Fibroblast of lung (primary cell): ENCODE data around the gene TLCD4. TPM values are rescaled to one million over a fixed set of nuclear protein-coding genes. Genes with fewer than 3 reads are reported as not detected.

ENCODE experiments used
- DNase-seq, 2 donors: peaks; one replicate each; pipeline versions ENCODE4 v3.0.0 to v3.0.0-alpha.2; 2010; ENCODE audit warnings: low read depth in 2 of 2
- H2AFZ ChIP-seq: 2 replicates; pipeline ENCODE4 v1.5.1; 2012; ENCODE audit warnings: low read length, control low read depth, inconsistent platforms
- H3K27ac ChIP-seq: 2 replicates; pipeline ENCODE4 v1.5.1; 2011; ENCODE audit warnings: low read length, control low read depth; ENCODE audit not compliant: insufficient read depth
- H3K27me3 ChIP-seq: 2 replicates; pipeline ENCODE4 v1.5.1; 2011; ENCODE audit warnings: mild to moderate bottlenecking, low read length; ENCODE audit not compliant: control insufficient read depth, insufficient read depth
- H3K36me3 ChIP-seq: 2 replicates; pipeline ENCODE4 v1.5.1; 2011; ENCODE audit warnings: low read length; ENCODE audit not compliant: control insufficient read depth, insufficient read depth
- H3K4me1 ChIP-seq: 2 replicates; pipeline ENCODE4 v1.5.1; 2011; ENCODE audit warnings: low read length; ENCODE audit not compliant: control insufficient read depth, insufficient read depth; ENCODE audit errors: extremely low read depth
- H3K4me2 ChIP-seq: 2 replicates; pipeline ENCODE4 v1.5.1; 2011; ENCODE audit warnings: low read length, control low read depth; ENCODE audit not compliant: insufficient read depth; ENCODE audit errors: extremely low read depth
- H3K4me3 ChIP-seq, 4 experiments: fragments of 200-600 bp in 1 of 4; sonication (generic) in 1 of 4; replicated peaks in 1 of 4; 2 replicates each; pipeline ENCODE4 v1.5.1; 2011 to 2016; ENCODE audit warnings: low read length in 4 of 4, low read depth in 3 of 4, mild to moderate bottlenecking in 3 of 4, control low read depth in 2 of 4, inconsistent platforms in 1 of 4, mixed read lengths in 1 of 4; ENCODE audit not compliant: insufficient read depth in 1 of 4; ENCODE audit errors: control extremely low read depth in 1 of 4
- H3K79me2 ChIP-seq: 2 replicates; pipeline ENCODE4 v1.5.1; 2012; ENCODE audit warnings: mild to moderate bottlenecking, low read length, inconsistent platforms; ENCODE audit not compliant: control insufficient read depth, insufficient read depth
- H3K9ac ChIP-seq: 2 replicates; pipeline ENCODE4 v1.5.1; 2011; ENCODE audit warnings: mild to moderate bottlenecking, low read length, control low read depth; ENCODE audit not compliant: insufficient read depth
- H3K9me3 ChIP-seq: 2 replicates; pipeline ENCODE4 v1.5.1; 2012; ENCODE audit warnings: low read depth, low read length; ENCODE audit not compliant: control insufficient read depth, insufficient read depth
- H4K20me1 ChIP-seq: 2 replicates; pipeline ENCODE4 v1.5.1; 2011; ENCODE audit warnings: low read length; ENCODE audit not compliant: control insufficient read depth, insufficient read depth; ENCODE audit errors: extremely low read depth
- EZH2 ChIP-seq: IDR thresholded peaks from 2 replicates; pipeline ENCODE4 v1.5.1; 2012; ENCODE audit warnings: low read length, control low read depth, mild to moderate bottlenecking; ENCODE audit errors: missing control alignments
- polyA plus RNA-seq, 2 donors: library from polyadenylated mRNA; depleted of rRNA in 1 of 2; stranded (reverse) in 1 of 2; unstranded in 1 of 2; fragments of >200 nt; gene quantifications; 2 replicates each; pipeline ENCODE4 v1.2.1, GENCODE V29; 2011 to 2012; ENCODE audit warnings: missing spikeins in 1 of 2
- total RNA-seq: library from RNA; depleted of rRNA; stranded (reverse); fragments of >200 nt; gene quantifications from 2 replicates; pipeline ENCODE4 v1.2.1, GENCODE V29; 2014
- TF ChIP-seq, protein P1 (sequence below), 2 donors: IDR thresholded peaks in 1 of 2; conservative IDR thresholded peaks in 1 of 2; 1 replicate in 1 of 2; 2 replicates in 1 of 2; pipeline ENCODE4 v1.5.1; 2011 to 2012; ENCODE audit warnings: low read length in 2 of 2, control low read depth in 1 of 2, inconsistent platforms in 1 of 2, low read depth in 1 of 2, mild to moderate bottlenecking in 1 of 2

TLCD4 gene
- total and polyA plus RNA-seq, 2 donors (not counting 1 experiment from before 2014, with no cell fraction given): 1.5 to 2.1 TPM

DNA sequence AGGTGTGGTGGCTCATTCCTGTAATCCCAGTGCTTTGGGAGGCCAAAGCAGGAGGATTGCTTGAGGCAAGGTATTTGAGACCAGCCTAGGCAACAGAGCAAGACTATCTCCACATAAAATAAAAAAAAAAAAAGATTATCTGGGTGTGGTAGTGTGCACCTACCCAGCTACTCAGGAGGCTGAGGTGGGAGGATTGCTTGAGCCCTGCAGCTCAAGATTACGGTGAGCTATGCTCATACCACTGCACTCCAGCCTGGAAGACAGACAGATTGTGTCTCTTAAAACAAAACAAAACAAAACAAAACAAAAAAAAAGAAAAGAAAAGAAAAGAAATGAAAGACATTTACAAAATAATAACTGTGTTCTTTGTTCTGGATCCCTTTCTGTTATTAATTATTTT lies 6.1 kb upstream of the TLCD4 start:
- no peaks in the 10 kb centered on the region for H3K79me2 ChIP-seq
- no peak overlapping the region for H3K9ac ChIP-seq
- H3K4me1 ChIP-seq: no peaks in the 10 kb centered on the region
- H3K4me2 ChIP-seq: no peak overlapping the region
- H3K27ac ChIP-seq: no peak overlapping the region
- no peak for DNase-seq
- H3K36me3 ChIP-seq: no peaks in the 10 kb centered on the region
- TF ChIP-seq EZH2: no peak
- TF ChIP-seq, protein P1, sequence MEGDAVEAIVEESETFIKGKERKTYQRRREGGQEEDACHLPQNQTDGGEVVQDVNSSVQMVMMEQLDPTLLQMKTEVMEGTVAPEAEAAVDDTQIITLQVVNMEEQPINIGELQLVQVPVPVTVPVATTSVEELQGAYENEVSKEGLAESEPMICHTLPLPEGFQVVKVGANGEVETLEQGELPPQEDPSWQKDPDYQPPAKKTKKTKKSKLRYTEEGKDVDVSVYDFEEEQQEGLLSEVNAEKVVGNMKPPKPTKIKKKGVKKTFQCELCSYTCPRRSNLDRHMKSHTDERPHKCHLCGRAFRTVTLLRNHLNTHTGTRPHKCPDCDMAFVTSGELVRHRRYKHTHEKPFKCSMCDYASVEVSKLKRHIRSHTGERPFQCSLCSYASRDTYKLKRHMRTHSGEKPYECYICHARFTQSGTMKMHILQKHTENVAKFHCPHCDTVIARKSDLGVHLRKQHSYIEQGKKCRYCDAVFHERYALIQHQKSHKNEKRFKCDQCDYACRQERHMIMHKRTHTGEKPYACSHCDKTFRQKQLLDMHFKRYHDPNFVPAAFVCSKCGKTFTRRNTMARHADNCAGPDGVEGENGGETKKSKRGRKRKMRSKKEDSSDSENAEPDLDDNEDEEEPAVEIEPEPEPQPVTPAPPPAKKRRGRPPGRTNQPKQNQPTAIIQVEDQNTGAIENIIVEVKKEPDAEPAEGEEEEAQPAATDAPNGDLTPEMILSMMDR (conservative IDR thresholded peaks at IDR 0.05 in 1 of 2, IDR thresholded peaks at IDR 0.05 in 1 of 2; ENCODE audit: low read depth in 1 of 2, low read length in 2 of 2): no peak
- no peaks in the 10 kb centered on the region for H3K9me3 ChIP-seq
- H4K20me1 ChIP-seq: no peaks in the 10 kb centered on the region
- peaks cover 5% of the 10 kb centered on the region for H3K27me3 ChIP-seq
- H3K4me3 ChIP-seq: no peak overlapping the region
- no peak overlapping the region for H2AFZ ChIP-seq

- no peaks in the 10 kb centered on the region for H3K36me3 ChIP-seq
- no peak overlapping the region for H3K4me3 ChIP-seq
- no peak overlapping the region for H2AFZ ChIP-seq
- H3K27ac ChIP-seq: no peak overlapping the region
- no peaks in the 10 kb centered on the region for H4K20me1 ChIP-seq
- no peaks in the 10 kb centered on the region for H3K4me1 ChIP-seq
- no peaks in the 10 kb centered on the region for H3K9me3 ChIP-seq
- TF ChIP-seq, protein P1 (conservative IDR thresholded peaks at IDR 0.05 in 1 of 2, IDR thresholded peaks at IDR 0.05 in 1 of 2; ENCODE audit: low read depth in 1 of 2, low read length in 2 of 2): no peak
- no peak for TF ChIP-seq EZH2
- no peak overlapping the region for H3K9ac ChIP-seq
- H3K27me3 ChIP-seq: peaks cover 10% of the 10 kb centered on the region
- no peak overlapping the region for H3K4me2 ChIP-seq
- H3K79me2 ChIP-seq: no peaks in the 10 kb centered on the region
- DNase-seq: no peak
Measured at GRCh38 chr1:95113684-95114083, 3.5 kb upstream of the TLCD4 start.

DNA sequence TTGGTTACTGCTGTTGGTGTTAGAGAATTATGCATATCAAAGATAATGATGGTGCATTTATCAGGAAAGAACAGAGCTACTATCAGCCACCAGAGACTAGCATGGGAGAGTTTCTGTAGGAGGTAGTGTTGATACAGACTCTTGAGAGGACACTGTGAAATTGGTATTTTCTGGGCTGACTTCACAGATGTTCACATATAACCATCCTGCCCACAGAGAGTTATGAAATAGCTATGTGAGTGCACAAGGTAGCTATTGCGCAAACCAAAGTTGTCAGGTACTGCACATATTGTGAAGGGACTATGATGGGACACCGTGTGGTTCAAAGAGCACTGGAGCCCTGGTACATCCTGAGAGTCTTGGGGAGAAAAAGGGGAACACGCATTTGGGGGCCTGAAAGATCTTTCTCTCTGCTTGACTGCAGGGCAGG lies 1.4 kb upstream of the TLCD4 start:
- H3K4me3 ChIP-seq: no peak overlapping the region
- no peaks in the 10 kb centered on the region for H3K36me3 ChIP-seq
- no peak overlapping the region for H3K4me2 ChIP-seq
- no peaks in the 10 kb centered on the region for H3K4me1 ChIP-seq
- no peaks in the 10 kb centered on the region for H3K9me3 ChIP-seq
- H3K27ac ChIP-seq: no peak overlapping the region
- TF ChIP-seq, protein P1 (conservative IDR thresholded peaks at IDR 0.05 in 1 of 2, IDR thresholded peaks at IDR 0.05 in 1 of 2; ENCODE audit: low read depth in 1 of 2, low read length in 2 of 2): no peak
- H3K79me2 ChIP-seq: no peaks in the 10 kb centered on the region
- no peak overlapping the region for H2AFZ ChIP-seq
- H4K20me1 ChIP-seq: no peaks in the 10 kb centered on the region
- peaks cover 10% of the 10 kb centered on the region for H3K27me3 ChIP-seq
- no peak for DNase-seq
- no peak overlapping the region for H3K9ac ChIP-seq
